H1 (cell line): ENCODE measurements around the gene NAV2. TPM values are rescaled to one million over a fixed set of nuclear protein-coding genes. Genes with fewer than 3 reads are reported as not detected.

ENCODE experiments used
- CTCF ChIA-PET: fragments of 300-600 bp; sonication (Branson Sonifier 250); formaldehyde crosslinking; loops from one replicate; lab custom pipeline; 2021; ENCODE audit not compliant: partially characterized antibody; lab: Charles Lee
- POLR2A ChIA-PET: fragments of 300-600 bp; sonication (Branson Sonifier 250); formaldehyde crosslinking; loops from one replicate; lab custom pipeline; 2021; ENCODE audit warnings: inconsistent platforms; ENCODE audit not compliant: partially characterized antibody; lab: Charles Lee
- DNase-seq, 2 experiments: peaks; one replicate each; pipeline versions ENCODE4 v3.0.0 to v3.0.0-alpha.2; 2010 to 2022; ENCODE audit warnings: low spot score in 2 of 2, low read depth in 1 of 2, mixed read lengths in 1 of 2
- FAIRE-seq: peaks from 2 replicates; lab custom pipeline; 2011; peaks lifted over from hg19 to GRCh38; lab: Jason Lieb, UNC
- H2AFZ ChIP-seq: 2 replicates; pipeline ENCODE4 v1.8.1; 2012; ENCODE audit warnings: low read length, inconsistent platforms
- H2AK5ac ChIP-seq: 2 replicates; pipeline ENCODE4 v1.6.1; 2013; ENCODE audit warnings: low read depth, low read length
- H2BK120ac ChIP-seq: replicated peaks from 2 replicates; pipeline ENCODE3; 2013; ENCODE audit warnings: low read depth, low read length, inconsistent platforms
- H2BK12ac ChIP-seq: 2 replicates; pipeline ENCODE4 v1.6.1; 2013; ENCODE audit warnings: low read depth, low read length
- H2BK15ac ChIP-seq: 2 replicates; pipeline ENCODE4 v1.6.1; 2013; ENCODE audit warnings: low read length
- H2BK20ac ChIP-seq: 2 replicates; pipeline ENCODE4 v1.6.1; 2013; ENCODE audit warnings: low read length
- H2BK5ac ChIP-seq: 2 replicates; pipeline ENCODE4 v1.6.1; 2013; ENCODE audit warnings: low read depth, low read length
- H3K14ac ChIP-seq: 2 replicates; pipeline ENCODE4 v1.6.1; 2013; ENCODE audit warnings: inconsistent platforms; ENCODE audit not compliant: insufficient read length
- H3K18ac ChIP-seq: 2 replicates; pipeline ENCODE4 v1.6.1; 2013; ENCODE audit warnings: low read length; ENCODE audit errors: extremely low read depth
- H3K23ac ChIP-seq: 2 replicates; pipeline ENCODE4 v1.6.1; 2013; ENCODE audit warnings: inconsistent platforms; ENCODE audit not compliant: insufficient read length
- H3K23me2 ChIP-seq: 2 replicates; pipeline ENCODE4 v1.6.1; 2013; ENCODE audit warnings: low read depth, low read length
- H3K27ac ChIP-seq: 2 replicates; pipeline ENCODE4 v1.6.1; 2011; ENCODE audit warnings: low read depth, low read length, inconsistent platforms
- H3K27me3 ChIP-seq, 4 experiments: replicated peaks in 1 of 4; 1 replicate in 1 of 4; 2 replicates in 3 of 4; pipeline versions ENCODE4 v1.6.1 to v1.8.1; 2011 to 2013; ENCODE audit warnings: low read length in 3 of 4, mild to moderate bottlenecking in 3 of 4, inconsistent platforms in 2 of 4, mixed read lengths in 2 of 4, moderate library complexity in 1 of 4; ENCODE audit not compliant: control insufficient read depth in 3 of 4, insufficient read depth in 3 of 4; ENCODE audit errors: extremely low read depth in 1 of 4
- H3K36me3 ChIP-seq, 4 experiments: 2 replicates each; pipeline versions ENCODE4 v1.6.1 to v1.8.1; 2011 to 2013; ENCODE audit warnings: mild to moderate bottlenecking in 4 of 4, low read length in 3 of 4, moderate library complexity in 2 of 4, control low read depth in 1 of 4, inconsistent platforms in 1 of 4; ENCODE audit not compliant: insufficient read depth in 4 of 4, control insufficient read depth in 2 of 4
- H3K4ac ChIP-seq: replicated peaks from 2 replicates; pipeline ENCODE3; 2013; ENCODE audit warnings: low read length, low read depth, mixed read lengths, inconsistent platforms; ENCODE audit not compliant: insufficient read length
- H3K4me1 ChIP-seq, 4 experiments: replicated peaks in 1 of 4; 1 replicate in 1 of 4; 2 replicates in 3 of 4; pipeline versions ENCODE4 v1.6.1 to v1.8.1; 2011 to 2013; ENCODE audit warnings: low read length in 3 of 4, inconsistent platforms in 2 of 4, mixed read lengths in 1 of 4; ENCODE audit not compliant: insufficient read depth in 4 of 4, control insufficient read depth in 3 of 4
- H3K4me2 ChIP-seq, 2 experiments: 2 replicates each; pipeline versions ENCODE4 v1.6.1 to v1.8.1; 2011 to 2013; ENCODE audit warnings: low read depth in 2 of 2, low read length in 2 of 2, control low read depth in 1 of 2, inconsistent platforms in 1 of 2, mild to moderate bottlenecking in 1 of 2; ENCODE audit not compliant: insufficient read depth in 1 of 2
- H3K4me3 ChIP-seq, 4 experiments: fragments of 200-600, 300-600 bp in 1 of 4; sonication (generic), shearing (Covaris generic), sonication (Bioruptor Twin) in 1 of 4; 2 replicates each; pipeline versions ENCODE4 v1.5.1 to v1.8.1; 2011 to 2016; ENCODE audit warnings: low read length in 4 of 4, low read depth in 3 of 4, control low read depth in 2 of 4, inconsistent platforms in 2 of 4, mild to moderate bottlenecking in 2 of 4, mixed read lengths in 1 of 4, moderate library complexity in 1 of 4; ENCODE audit not compliant: insufficient read depth in 2 of 4; ENCODE audit errors: extremely low read depth in 1 of 4
- H3K56ac ChIP-seq: replicated peaks from 2 replicates; pipeline ENCODE3; 2013; ENCODE audit warnings: low read depth, mild to moderate bottlenecking, mixed read lengths, low read length, inconsistent platforms; ENCODE audit not compliant: insufficient read length
- H3K79me1 ChIP-seq: 2 replicates; pipeline ENCODE4 v1.6.1; 2013; ENCODE audit warnings: low read depth, low read length, control low read depth
- H3K79me2 ChIP-seq, 2 experiments: 2 replicates each; pipeline versions ENCODE4 v1.6.1 to v1.8.1; 2012 to 2013; ENCODE audit warnings: low read length in 2 of 2, mild to moderate bottlenecking in 2 of 2, inconsistent platforms in 1 of 2; ENCODE audit not compliant: insufficient read depth in 2 of 2, control insufficient read depth in 1 of 2
- H3K9ac ChIP-seq, 4 experiments: replicated peaks in 1 of 4; 1 replicate in 1 of 4; 2 replicates in 3 of 4; pipeline versions ENCODE4 v1.6.1 to v1.8.1; 2011 to 2013; ENCODE audit warnings: low read depth in 3 of 4, low read length in 3 of 4, control low read depth in 2 of 4, mild to moderate bottlenecking in 2 of 4, moderate library complexity in 2 of 4, inconsistent platforms in 1 of 4; ENCODE audit errors: extremely low read depth in 1 of 4
- H3K9me3 ChIP-seq, 2 experiments: 2 replicates each; pipeline versions ENCODE4 v1.6.1 to v1.8.1; 2012 to 2013; ENCODE audit warnings: mild to moderate bottlenecking in 2 of 2, moderate library complexity in 2 of 2, control low read depth in 1 of 2, inconsistent platforms in 1 of 2, low read depth in 1 of 2, low read length in 1 of 2, mixed read lengths in 1 of 2; ENCODE audit not compliant: insufficient read depth in 2 of 2
- H4K20me1 ChIP-seq, 2 experiments: replicated peaks in 1 of 2; 2 replicates each; pipeline versions ENCODE3 to v1.8.1; 2011 to 2013; ENCODE audit warnings: inconsistent platforms in 2 of 2, low read length in 2 of 2, mild to moderate bottlenecking in 1 of 2; ENCODE audit not compliant: insufficient read depth in 2 of 2, control insufficient read depth in 1 of 2
- H4K5ac ChIP-seq: 2 replicates; pipeline ENCODE4 v1.6.1; 2013; ENCODE audit warnings: low read length, low read depth, mixed read lengths, inconsistent platforms; ENCODE audit not compliant: insufficient read length
- H4K8ac ChIP-seq: 2 replicates; pipeline ENCODE4 v1.8.0; 2013; ENCODE audit warnings: mild to moderate bottlenecking, moderate library complexity, low read length, inconsistent platforms; ENCODE audit not compliant: insufficient read depth; ENCODE audit errors: extremely low read depth
- H4K91ac ChIP-seq: replicated peaks from 2 replicates; pipeline ENCODE3; 2013; ENCODE audit warnings: low read length, mixed read lengths, inconsistent platforms; ENCODE audit not compliant: insufficient read length
- WGBS, 2 experiments: shearing (Covaris generic) in 1 of 2; methylation state at CpG; one replicate each; pipeline versions ENCODE4 v1.1.6 to v1.1.7; 2013 to 2015; ENCODE audit warnings: low lambda C conversion rate in 2 of 2, mixed read lengths in 2 of 2, inconsistent platforms in 1 of 2, low coverage in 1 of 2, missing lambda C conversion rate in 1 of 2; ENCODE audit not compliant: insufficient replicate concordance in 2 of 2, insufficient coverage in 1 of 2, insufficient read length in 1 of 2; ENCODE audit errors: extremely low coverage in 1 of 2, missing lambda C conversion rate in 1 of 2; 5-methylcytosine and 5-hydroxymethylcytosine counted together
- polyA plus RNA-seq, 7 experiments: library from polyadenylated mRNA; depleted of rRNA in 3 of 7; stranded (reverse) in 5 of 7; unstranded in 2 of 7; fragments of >200 nt in 5 of 7; fragments of 200-250 nt in 2 of 7; gene quantifications; 1 replicate in 5 of 7; 2 replicates in 1 of 7; 4 replicates in 1 of 7; pipeline versions ENCODE4 v1.2.1 to v1.2.3, GENCODE V29; 2011 to 2013; ENCODE audit warnings: missing spikeins in 2 of 7, mixed read lengths in 2 of 7
- total RNA-seq: library from RNA; stranded (reverse); fragmentation: NEBNext Ultra II Directional; extraction: Animal tissue kit (Norgen Biotek cat#: 25700); gene quantifications from 2 replicates; pipeline ENCODE4 v1.2.1, GENCODE V29; 2021

NAV2 gene
- total and polyA plus RNA-seq, 2 of the 8 experiments (the other 6 are each of a cell fraction or from before 2014, with no cell fraction given), result 35.6 to 73.6 TPM

DNA sequence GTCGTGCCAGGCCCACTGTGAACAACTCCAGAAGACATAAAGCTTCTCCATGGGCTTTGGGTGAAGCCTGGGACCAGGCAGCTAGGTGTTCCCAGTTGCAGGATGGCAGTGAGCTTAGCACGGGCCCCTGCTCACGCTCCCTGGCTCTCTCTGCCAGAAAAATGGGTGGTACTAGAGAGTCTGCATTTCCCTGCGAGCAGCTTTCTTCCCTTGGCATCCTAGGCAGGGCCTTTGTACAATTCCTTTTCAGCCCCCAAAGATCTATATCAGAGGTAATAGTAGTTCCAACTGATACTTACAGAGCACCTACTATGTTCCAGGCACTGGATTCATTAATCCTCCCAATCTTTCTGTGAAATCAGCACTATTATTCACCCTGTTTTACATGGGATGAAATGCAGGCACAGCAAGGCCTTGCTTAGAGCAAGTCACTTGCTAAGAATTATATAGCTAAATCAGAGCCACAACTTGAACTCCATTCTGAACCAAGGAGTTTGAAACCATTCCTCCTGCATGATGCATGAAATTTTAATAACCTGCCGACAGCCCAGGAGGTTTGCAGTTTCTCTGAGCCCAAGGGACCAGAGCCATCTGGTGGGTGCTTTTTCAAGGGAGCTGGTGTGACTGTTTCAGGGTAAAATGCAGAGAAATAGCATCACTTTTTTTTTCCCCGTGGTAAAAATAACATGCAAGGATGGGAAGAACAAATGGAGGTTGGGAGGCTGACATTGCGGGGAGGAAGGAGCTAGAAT is 22.7 kb downstream of the NAV2 start:
- H2AFZ ChIP-seq, result no peak overlapping the region
- H3K4ac ChIP-seq, result no peak overlapping the region
- no peak overlapping the region for H3K23ac ChIP-seq
- CTCF ChIA-PET, result interaction anchor here (0.6 to 4.4 kb wide), 21 partner anchors 8 to 182 kb away, joined by 3 to 21 read pairs (median 3); no protein-coding TSS in a partner anchor
- no peak overlapping the region for H2AK5ac ChIP-seq
- H3K9me3 ChIP-seq, result no peaks in the 10 kb centered on the region
- H3K4me2 ChIP-seq, result no peak overlapping the region
- WGBS, 2 experiments, result 95% methylated on average over 7 of the region's 7 CpGs; no CpG with 5 or more reads in 1 of the 2 experiments
- no peak overlapping the region for H3K18ac ChIP-seq
- H3K27me3 ChIP-seq, result no peaks in the 10 kb centered on the region
- H4K5ac ChIP-seq, result no peak overlapping the region
- H2BK120ac ChIP-seq, result no peak overlapping the region
- no peak overlapping the region for H3K9ac ChIP-seq
- no peak overlapping the region for H3K4me3 ChIP-seq
- H3K14ac ChIP-seq, result no peak overlapping the region
- no peak for DNase-seq
- no peak for FAIRE-seq
- no peaks in the 10 kb centered on the region for H3K36me3 ChIP-seq
- no peak overlapping the region for H2BK20ac ChIP-seq
- H3K23me2 ChIP-seq, result no peaks in the 10 kb centered on the region
- no peak overlapping the region for H3K27ac ChIP-seq
- H3K56ac ChIP-seq, result no peak overlapping the region
- H3K79me1 ChIP-seq, result no peaks in the 10 kb centered on the region
- no peaks in the 10 kb centered on the region for H3K79me2 ChIP-seq
- POLR2A ChIA-PET, result interaction anchor here (1.1 to 1.5 kb wide), 2 partner anchors 9 to 12 kb away, joined by 4 read pairs; no protein-coding TSS in a partner anchor
- H2BK15ac ChIP-seq, result no peak overlapping the region
- H3K4me1 ChIP-seq, result peaks cover 0 to 9% (median 0%) of the 10 kb centered on the region in 4 experiments; a peak in 1 of 7 replicates
- H4K20me1 ChIP-seq, result no peaks in the 10 kb centered on the region
- no peak overlapping the region for H4K8ac ChIP-seq
- no peak overlapping the region for H4K91ac ChIP-seq
- H2BK12ac ChIP-seq, result no peak overlapping the region
- no peak overlapping the region for H2BK5ac ChIP-seq
